Activated T-helper 9 cell treated with anti-CD3 and anti-CD28 coated beads, Interleukin-2, amount 50 U/mL, for 16 hours (primary cell): Measurements from ENCODE around the gene PHF2.

Source experiments
- DNase-seq: peaks from one replicate; pipeline ENCODE4 v3.0.0-alpha.2; 2020; ENCODE audit warnings: low read depth

Gene PHF2

GRCh38 chr9:93601063-93601462 lies 24.7 kb downstream of the PHF2 start:
- no peak for DNase-seq

DNA sequence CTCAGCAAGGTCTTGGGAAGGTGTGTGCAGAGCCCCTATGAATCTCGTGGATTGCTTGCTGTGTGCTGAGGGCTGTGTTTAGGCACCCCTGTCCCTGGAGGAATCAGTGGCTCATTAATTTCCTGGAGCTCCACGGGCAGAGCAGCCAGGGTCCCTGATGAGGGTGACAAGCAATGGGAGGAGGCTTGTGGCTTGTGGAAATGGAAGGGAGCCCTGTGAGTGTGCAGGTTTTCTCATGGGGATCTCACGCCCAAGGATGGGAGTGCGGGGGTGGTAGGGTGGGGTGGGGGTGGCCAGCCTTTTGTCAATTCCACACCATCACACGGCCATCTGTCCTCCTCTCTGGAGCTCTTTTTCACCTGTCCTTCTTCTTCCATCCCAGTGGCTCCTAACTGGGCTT lies 25.3 kb downstream of the PHF2 start:
- no peak for DNase-seq

DNA sequence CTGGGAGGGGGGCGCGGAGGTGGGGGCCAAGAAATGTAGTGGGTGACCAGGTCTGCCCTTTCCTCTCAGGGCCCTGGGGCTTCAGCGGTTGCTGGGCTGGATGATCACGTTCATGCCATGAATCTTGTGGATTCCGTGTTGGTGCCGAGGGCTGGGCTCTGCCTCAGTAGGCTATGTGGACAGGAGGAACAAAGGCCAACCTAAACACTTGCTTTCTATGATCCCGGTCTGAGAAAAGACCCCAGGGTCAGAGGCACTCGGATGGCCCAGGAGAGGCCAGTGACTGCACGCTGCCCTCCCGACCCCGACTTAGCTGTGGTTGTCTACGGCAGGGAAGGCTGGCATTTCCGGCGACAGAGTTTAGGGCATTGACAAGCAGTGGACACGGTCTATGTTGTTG lies 26.6 kb downstream of the PHF2 start:
- no peak for DNase-seq

- no peak for DNase-seq
These were observed 27.5 kb downstream of the PHF2 start for GRCh38 chr9:93603906-93604326.

DNA sequence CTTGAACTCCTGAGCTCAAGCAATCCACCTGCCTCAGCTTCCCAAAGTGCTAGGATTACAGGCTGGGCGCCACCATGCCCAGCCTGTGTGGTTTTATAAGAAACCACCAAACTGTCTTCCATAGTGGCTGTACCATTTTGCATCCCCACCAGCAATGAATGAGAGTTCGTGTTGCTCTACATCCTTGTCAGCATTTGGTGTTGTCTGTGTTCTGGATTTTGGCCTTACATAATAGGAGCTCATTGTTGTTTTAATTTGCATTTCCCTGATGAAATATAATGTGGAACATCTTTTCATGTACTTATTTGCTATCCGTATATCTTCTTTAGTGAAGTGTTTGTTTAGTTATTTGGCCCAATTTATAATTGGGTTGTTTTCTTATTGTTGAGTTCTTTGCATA lies 29.8 kb downstream of the PHF2 start:
- no peak for DNase-seq

- no peak for DNase-seq
These were observed 33.8 kb downstream of the PHF2 start for GRCh38 chr9:93610206-93610605.

GRCh38 chr9:93612052-93612795 lies 35.8 kb downstream of the PHF2 start:
- no peak for DNase-seq

DNA sequence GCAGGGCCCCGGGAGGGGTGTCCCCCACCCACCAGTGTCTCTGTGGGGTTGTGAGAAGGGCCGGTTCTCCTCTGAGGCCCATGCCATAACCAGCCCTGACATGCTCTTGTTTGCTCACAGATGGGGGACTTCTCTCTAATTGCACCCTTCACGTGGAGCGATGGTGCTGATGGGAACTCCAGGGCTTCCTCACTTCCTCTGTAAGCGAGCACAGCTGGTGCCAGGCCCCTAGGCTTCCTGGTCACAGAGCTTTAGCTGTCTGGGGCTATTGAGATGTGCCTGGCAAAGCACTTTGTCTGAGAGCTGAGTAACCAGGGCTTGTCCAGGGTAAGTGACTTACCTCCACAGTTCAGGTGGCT lies 36.4 kb downstream of the PHF2 start:
- no peak for DNase-seq

GRCh38 chr9:93613174-93613573 lies 36.8 kb downstream of the PHF2 start:
- DNase-seq = no peak

DNA sequence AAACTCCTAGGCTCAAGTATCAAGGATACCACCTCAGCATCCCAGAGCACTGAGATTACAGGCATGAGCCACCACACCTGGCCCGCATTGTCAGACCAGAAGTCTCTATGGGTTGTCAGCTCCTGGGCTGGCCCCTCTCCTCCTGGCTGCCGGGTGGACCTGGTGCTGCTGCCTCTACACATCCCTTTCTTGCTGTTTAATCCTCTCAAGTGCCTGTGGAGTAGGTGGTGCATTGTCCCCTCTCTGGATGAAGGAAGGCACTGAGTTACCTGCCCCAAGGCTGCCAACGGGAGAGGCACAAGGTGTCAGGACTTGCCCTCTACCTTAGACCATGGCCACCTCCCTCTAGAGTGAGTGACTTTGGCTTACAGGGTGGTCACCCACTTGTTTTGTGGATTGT lies 37.4 kb downstream of the PHF2 start:
- DNase-seq = no peak

GRCh38 chr9:93614830-93615468 lies 38.6 kb downstream of the PHF2 start:
- DNase-seq = no peak

- DNase-seq = no peak
These were observed 39.7 kb downstream of the PHF2 start for GRCh38 chr9:93616044-93616443.

DNA sequence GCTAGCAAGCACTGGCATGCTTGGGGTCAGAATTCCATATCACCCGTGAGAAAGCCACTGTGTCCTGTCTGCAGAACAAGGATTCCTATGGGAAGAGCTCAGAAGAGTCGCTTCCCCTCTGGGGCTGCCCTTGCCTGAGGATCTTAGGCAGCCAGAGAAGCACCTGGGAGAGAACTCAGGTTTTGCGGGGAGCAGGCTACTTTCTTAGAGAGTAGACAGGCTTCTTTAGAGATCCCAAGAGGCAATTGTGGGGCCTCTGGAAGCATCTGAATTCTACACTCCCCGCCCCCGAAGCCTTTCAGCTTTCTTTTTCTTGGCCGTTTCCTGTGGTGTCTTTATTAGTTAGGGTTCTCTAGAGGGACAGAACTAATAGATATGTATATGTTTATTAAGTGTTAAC lies 40.9 kb downstream of the PHF2 start:
- DNase-seq = no peak

- DNase-seq = no peak
These were observed 42.9 kb downstream of the PHF2 start for GRCh38 chr9:93619272-93619775.

GRCh38 chr9:93620041-93620506 lies 43.7 kb downstream of the PHF2 start:
- DNase-seq = no peak

DNA sequence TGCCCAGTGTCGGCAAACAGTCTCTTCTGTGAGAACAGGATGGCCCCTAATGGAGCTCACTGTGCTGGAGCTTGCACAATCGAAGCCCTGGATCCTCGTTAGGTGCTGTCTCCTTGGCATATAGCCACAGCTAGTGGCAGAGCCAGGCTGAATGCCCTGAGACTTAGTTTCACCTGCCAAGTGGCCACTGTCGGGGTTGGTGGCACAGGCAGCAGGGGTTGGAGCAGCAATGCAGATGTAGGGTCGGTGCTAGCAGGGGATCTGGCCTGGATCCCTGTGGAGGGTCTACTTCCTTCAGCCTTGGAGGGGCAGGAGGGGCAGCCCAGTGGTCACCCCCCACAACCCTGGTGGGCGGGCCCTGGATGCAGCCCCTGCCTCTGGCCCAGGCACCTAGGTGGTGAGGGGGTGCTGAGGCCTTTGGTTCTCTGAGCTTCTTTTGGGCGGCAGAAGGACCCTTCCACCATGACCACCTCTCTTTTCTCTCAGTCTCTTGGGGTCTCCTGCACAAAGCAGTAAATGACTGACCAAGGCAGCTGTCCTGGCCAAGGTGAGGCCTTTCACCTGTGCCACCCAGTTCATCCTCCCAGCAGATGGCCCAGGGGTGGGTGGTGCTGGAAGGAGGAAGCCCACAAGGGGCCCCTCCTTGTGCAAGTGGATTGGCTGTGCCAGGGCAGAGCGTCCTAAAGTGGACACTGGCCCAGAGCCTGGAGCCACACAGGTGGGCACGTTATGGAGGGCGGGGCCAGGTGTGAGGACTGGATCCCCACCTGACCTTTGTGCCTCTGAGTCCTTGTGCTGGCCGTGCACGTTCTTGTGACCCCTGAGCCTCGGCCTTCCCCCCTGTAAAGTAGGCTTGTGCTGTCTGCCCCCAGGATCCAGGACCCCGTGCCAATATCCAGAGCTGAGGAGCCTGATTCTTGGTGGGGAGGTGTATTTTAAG lies 44.8 kb downstream of the PHF2 start:
- no peak for DNase-seq

GRCh38 chr9:93621922-93622321 lies 45.5 kb downstream of the PHF2 start:
- DNase-seq = no peak

DNA sequence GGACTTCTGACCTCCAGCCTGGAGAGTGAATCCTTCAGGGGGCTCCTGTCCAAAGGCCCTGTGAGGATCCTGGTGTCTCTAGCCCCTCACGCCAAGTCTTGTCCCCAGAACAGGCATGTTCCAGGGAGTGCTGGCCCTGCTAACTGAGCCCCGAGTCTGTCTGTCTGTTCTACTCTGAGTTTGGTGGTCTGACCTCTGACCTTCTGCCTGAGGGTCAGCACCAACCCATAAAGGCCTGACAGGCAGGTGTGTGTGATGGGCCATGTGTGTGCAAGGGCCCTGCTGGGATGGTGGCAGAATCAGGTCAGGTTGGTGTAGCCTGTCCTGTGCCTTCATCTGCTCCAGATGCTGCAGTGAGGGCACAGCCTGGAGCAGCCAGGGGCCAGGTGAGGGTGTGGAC lies 46.3 kb downstream of the PHF2 start:
- DNase-seq = no peak

DNA sequence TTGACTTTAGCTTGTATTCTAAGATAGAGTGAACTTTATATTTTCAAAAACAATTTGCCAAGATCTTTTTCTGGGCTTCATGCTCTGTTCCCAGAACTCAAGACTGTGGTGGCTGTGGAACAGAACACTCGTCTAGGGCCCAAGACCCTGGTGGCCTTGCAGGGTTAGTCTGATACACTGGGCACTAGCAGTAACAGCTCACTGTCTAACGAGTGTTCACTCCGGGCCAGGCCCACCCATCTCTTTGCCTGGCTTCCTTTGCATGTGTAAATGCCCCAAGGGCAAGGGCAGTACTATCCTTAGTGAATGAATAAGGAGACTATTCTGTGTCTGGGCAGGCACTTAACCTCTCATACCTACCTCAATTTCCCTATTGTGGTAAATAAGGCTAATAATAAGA lies 47.4 kb downstream of the PHF2 start:
- DNase-seq = no peak

DNA sequence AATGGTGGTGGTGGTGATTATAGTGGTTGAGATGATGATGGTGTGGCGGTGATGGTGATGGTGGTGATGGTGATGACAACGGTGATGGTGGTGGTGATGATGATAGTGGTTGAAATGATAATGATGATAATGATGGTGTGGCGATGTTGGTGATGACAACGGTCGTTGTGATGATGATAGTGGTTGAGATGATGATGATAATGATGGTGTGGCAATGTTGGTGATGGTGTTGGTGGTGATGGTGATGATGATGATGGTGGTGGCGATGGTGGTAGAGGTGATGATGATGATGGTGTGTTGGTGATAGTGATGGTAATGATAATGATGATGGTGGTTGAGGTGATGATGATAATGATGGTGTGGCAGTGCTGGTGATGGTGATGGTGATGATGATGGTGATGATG lies 48.0 kb downstream of the PHF2 start:
- DNase-seq = no peak

GRCh38 chr9:93624977-93625376 lies 48.6 kb downstream of the PHF2 start:
- DNase-seq = no peak

GRCh38 chr9:93629920-93630319 lies 53.5 kb downstream of the PHF2 start:
- DNase-seq = no peak
